HG02870 (cell line): Measurements from ENCODE around the gene EYA2.

Source experiments
- ATAC-seq: cut with Tn5 transposase; IDR thresholded peaks from one replicate; pipeline ENCODE4 v1.9.1; 2021; ENCODE audit warnings: mild to moderate bottlenecking, moderate library complexity; ENCODE audit not compliant: unreplicated experiment

The EYA2 gene

GRCh38 chr20:47215653-47216397 is 321.2 kb downstream of the EYA2 start:
- no peak for ATAC-seq

GRCh38 chr20:47216819-47217410 is 322.3 kb downstream of the EYA2 start:
- no peak for ATAC-seq

- no peak for ATAC-seq
Measured at GRCh38 chr20:47217482-47218446, 323.1 kb downstream of the EYA2 start.

- ATAC-seq = no peak
Measured at GRCh38 chr20:47220161-47220582, 325.5 kb downstream of the EYA2 start.

GRCh38 chr20:47221036-47221625 is 326.5 kb downstream of the EYA2 start:
- no peak for ATAC-seq

- no peak for ATAC-seq
Measured at GRCh38 chr20:47222468-47223119, 328.0 kb downstream of the EYA2 start.

GRCh38 chr20:47223896-47224295 is 329.3 kb downstream of the EYA2 start:
- ATAC-seq = no peak

GRCh38 chr20:47224300-47224791 is 329.7 kb downstream of the EYA2 start:
- no peak for ATAC-seq

- no peak for ATAC-seq
Measured at GRCh38 chr20:47224857-47225256, 330.2 kb downstream of the EYA2 start.

- no peak for ATAC-seq
Measured at GRCh38 chr20:47225458-47225857, 330.8 kb downstream of the EYA2 start.

- ATAC-seq = no peak
Measured at GRCh38 chr20:47227119-47227518, 332.5 kb downstream of the EYA2 start.

- ATAC-seq = no peak
Measured at GRCh38 chr20:47227576-47227975, 332.9 kb downstream of the EYA2 start.

GRCh38 chr20:47228654-47229053 is 334.0 kb downstream of the EYA2 start:
- ATAC-seq = no peak

GRCh38 chr20:47230811-47231256 is 336.2 kb downstream of the EYA2 start:
- ATAC-seq = no peak

- ATAC-seq = no peak
Measured at GRCh38 chr20:47231382-47232039, 336.9 kb downstream of the EYA2 start.

- ATAC-seq = no peak
Measured at GRCh38 chr20:47232518-47232917, 337.9 kb downstream of the EYA2 start.

GRCh38 chr20:47233333-47234188 is 338.9 kb downstream of the EYA2 start:
- no peak for ATAC-seq

- ATAC-seq = no peak
Measured at GRCh38 chr20:47235111-47235510, 340.5 kb downstream of the EYA2 start.
